Bone marrow (tissue), 2 donors: Measurements from ENCODE around the gene PXMP4.

Experiments used
- DNase-seq, 2 donors: peaks; one replicate each; lab custom pipeline; 2025; lab: John Stamatoyannopoulos, UW

PXMP4 gene

DNA sequence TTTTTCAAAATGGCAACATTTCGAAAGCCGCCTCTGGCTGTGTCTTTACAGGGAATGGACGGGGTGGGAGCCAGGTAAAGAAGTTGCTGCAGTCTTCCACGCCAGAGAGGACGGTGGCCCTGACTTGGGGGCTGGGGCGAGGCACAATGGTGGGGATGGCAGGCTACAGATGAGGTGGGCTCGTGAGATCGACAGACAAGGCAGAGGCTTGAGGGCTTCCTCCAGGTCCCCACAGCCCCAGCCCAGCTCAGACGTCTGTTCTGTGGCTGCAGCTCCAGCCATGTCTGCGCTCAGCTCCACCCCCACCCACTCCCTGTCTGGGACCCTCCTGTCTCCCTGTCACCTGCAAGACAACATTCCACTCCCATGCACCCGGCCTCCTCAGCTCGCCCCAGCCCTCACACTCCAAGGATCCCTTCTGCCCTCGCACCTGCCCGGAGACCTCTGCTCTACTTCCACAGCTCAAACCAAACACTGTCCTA is 65.4 kb downstream of the PXMP4 start:
- no peak for DNase-seq

DNA sequence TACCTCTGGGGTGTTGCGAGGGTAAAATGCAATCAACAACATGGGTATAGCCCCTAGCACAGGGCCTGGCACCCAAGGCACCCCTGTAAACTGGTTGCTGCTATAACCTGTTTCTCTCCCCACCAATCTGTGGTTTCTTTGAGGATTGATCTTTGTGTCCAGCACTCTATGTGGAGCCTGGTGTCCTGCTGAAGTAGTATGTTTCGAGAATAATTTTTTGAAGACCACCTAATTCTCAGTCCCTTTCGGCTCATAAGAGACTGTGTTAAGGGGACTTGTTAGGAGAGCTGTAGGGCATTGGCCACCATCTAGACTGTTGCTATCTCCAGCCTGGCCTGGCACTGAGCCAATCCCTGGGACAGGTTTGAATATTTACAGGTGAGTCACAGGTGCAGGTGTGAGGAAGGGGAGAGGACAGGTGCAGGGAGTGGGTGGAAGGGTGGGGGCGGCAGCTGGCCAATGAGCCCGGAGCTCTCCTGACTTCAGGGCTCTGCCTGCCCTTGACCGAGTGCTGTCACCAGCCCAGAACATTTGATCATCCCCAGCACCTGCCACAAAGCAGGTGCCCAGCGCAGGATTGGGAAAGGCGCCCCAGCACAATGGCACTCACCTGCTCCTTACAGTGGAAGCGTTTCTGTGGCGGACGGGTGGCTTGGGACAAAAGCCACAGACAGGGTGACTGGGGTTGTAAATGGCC is 66.1 kb downstream of the PXMP4 start:
- no peak for DNase-seq

DNA sequence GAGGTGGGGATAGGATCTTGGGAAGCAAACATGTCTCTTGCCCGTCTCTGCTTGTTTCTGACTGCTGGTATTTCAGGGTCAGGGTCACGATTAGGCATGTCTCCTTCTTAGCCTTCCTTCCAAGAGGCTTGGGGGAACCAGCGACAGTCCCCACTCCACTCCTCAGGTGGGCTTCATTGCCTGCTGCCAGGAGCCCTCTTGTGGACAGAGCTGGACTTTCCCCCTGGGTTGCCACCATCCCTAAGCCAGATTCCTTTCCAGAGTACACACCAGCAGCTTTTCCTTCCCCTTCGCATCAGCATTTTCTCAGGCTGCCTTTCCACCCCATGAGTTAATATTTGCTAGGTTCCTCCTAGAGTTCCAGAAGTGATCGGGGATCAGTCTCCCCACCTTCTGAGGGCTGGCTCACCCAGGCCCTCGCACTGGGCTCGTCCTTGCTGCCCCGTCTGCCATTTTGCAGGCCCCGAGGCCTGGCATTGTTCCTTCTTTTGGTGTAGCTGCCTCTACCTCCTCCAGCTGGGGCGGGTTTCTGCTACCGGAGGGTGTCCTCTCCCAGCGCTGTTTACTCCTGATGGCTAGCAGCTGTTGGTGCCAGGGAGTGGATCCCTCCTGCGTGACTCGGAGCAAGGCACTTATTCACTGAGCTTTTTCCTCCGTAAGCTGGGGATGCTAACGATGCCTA is 66.8 kb downstream of the PXMP4 start:
- DNase-seq: peak in 1 of 2 donors; percentile 52
